Measurements from ENCODE around the gene IL6.

The IL6 gene

GRCh38 chr7:22726345-22726906, 574 bp upstream of the IL6 start:
- no peak overlapping the region for H3K27ac ChIP-seq
- peak; percentile 77 for TF ChIP-seq CTCF (conservative IDR thresholded peaks at IDR 0.05)

- H3K27ac ChIP-seq, result no peak overlapping the region
- no peak for TF ChIP-seq CTCF (conservative IDR thresholded peaks at IDR 0.05)
These were observed 675 bp downstream of the IL6 start for GRCh38 chr7:22727714-22728035.

GRCh38 chr7:22728401-22729029, 1.5 kb downstream of the IL6 start:
- TF ChIP-seq CTCF (conservative IDR thresholded peaks at IDR 0.05), result peak; percentile 78

GRCh38 chr7:22729180-22729825, 2.3 kb downstream of the IL6 start:
- no peak for TF ChIP-seq CTCF (conservative IDR thresholded peaks at IDR 0.05)
- no peak overlapping the region for H3K27ac ChIP-seq

More at GRCh38 chr7:22728401-22729029, 1.5 kb downstream of the IL6 start:
- no peak overlapping the region for H3K27ac ChIP-seq

- no peak for TF ChIP-seq CTCF (conservative IDR thresholded peaks at IDR 0.05)
These were observed 3.2 kb downstream of the IL6 start for GRCh38 chr7:22730066-22730710.

GRCh38 chr7:22730921-22731654, 4.1 kb downstream of the IL6 start:
- no peak overlapping the region for H3K27ac ChIP-seq
- TF ChIP-seq CTCF (conservative IDR thresholded peaks at IDR 0.05), result no peak

More at GRCh38 chr7:22730066-22730710, 3.2 kb downstream of the IL6 start:
- no peak overlapping the region for H3K27ac ChIP-seq

GRCh38 chr7:22731766-22732165, 4.8 kb downstream of the IL6 start:
- no peak for TF ChIP-seq CTCF (conservative IDR thresholded peaks at IDR 0.05)
- H3K27ac ChIP-seq, result no peak overlapping the region

Measured in VCaP (cell line).